Hindlimb muscle (tissue), 1 donor: ENCODE results near the gene PSMG4. TPM values are rescaled to one million over a fixed set of nuclear protein-coding genes. Genes with fewer than 3 reads are reported as not detected.

Source experiments
- DNase-seq: peaks from one replicate; pipeline ENCODE4 v3.0.0-alpha.2; 2013
- polyA plus RNA-seq: library from polyadenylated mRNA; unstranded; fragments of 120-200 nt; gene quantifications from one replicate; pipeline ENCODE4 v1.2.1, GENCODE V29; 2013; ENCODE audit not compliant: insufficient read length

Gene PSMG4
- polyA plus RNA-seq, 1 donor, result 13.9 TPM

DNA sequence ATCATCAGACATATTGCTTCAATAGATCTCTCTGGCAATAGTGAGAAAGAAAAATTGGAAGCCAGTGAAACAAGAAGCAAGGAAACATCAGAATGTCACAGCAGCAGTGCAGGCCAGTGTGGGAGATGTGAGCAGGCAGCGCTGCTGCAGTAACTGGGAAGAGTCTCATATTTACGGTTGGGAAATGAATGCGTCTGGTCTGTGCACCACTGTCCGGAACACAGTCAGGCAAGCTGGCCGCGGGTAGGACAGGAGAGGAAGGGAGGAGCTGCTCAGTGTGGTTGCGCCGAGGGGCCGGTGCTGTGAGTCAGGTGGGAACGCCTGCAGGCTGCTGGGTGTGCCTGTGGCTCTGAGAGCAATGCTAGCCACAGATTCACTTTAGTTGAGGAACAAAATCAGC lies 6.4 kb upstream of the PSMG4 start:
- no peak for DNase-seq

DNA sequence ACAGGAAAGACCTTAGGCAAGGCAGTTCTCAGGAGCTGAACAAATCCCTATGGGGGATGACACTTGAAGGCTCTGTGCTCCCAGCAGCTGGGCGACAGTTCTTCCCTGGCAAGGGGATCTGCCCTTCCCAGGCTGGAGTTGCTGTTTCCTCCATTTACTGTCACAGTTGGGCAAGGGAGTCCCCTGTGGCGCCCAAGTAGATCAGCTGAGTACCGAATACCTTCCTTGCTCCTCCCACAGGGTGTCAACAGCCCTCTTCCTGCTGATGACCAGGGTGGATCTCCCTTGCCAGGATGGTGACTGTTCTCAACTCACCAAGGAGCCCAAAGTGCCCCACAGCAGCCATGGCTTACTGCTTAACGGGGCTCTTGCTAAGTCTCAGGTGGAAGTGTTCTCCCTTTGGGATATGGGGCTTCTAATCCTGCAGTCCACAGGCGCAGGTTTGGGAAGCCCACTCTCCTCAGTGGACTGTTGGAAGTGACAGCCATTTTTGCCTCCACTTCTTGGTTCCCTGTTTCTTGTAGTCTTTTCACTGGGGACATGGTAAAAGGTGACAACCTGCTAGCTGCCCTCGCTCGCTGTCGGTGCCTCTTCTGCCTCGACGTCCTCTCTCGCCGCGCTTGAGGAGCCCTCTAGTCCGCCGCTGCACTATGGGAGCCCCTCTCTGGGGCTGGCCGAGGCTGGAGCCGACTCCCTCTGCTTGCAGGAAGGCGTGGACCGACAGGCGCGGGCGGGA lies 5.7 kb upstream of the PSMG4 start:
- DNase-seq, result no peak

DNA sequence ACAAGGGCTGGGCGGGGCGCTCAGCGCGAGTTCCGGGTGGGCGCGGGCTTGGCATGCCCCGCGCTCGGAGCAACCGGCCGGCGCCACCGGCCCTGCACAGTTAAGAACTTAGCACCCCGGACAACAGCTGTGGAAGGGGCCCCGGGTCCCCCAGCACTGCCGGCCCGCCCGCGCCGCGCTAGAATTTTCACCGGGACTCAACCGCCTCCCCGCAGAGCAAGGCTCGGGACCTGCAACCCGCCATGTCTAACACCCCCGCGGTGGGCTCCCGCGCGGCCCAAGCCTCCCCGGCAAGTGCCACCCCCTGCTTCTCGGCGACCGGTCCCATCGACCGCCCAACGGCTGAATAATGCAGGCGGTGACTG lies 5.2 kb upstream of the PSMG4 start:
- DNase-seq, result no peak

DNA sequence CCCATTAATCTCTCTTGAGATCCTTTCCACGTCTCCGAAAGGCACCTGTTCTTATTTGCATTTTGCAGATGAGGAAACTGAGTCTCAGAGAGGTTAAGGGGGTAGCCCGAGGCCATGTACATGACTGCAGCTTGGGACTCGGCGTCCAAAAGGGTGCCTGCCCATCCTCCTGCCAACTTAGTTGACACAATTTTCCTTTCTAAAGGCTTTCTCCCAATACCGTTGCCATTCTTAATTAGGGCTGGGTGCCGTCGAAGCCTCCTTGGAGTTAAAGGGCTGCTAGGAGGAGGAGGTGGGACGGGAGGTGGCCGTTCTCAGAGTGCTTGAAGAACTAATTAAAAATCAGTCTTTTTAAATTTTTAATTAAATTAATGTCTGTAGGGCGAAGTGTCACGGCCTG lies 546 bp upstream of the PSMG4 start:
- DNase-seq, result no peak

DNA sequence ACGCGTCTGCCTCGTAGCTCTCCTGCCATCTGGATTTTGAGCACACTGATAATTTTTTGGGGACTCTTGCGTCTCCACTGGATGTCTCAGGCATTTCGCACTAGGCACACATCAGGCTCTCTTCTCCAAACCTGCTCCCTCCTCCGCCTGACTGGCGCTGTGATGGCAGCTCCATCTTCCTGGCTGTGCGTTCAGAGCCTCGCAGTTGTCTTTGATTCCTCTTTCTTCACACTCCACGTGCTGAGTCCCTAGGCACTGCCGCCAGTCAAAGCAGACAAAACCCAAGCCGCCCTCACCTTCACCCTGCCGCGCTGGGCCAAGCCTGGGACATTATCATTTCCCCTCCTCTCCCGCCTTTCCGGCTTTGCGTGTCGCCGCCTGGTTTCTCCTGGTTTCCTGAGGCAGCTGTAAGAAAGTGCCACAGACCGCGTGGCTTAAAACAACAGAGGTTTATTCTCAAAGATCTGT lies 778 bp downstream of the PSMG4 start:
- DNase-seq, result peak; percentile 33

DNA sequence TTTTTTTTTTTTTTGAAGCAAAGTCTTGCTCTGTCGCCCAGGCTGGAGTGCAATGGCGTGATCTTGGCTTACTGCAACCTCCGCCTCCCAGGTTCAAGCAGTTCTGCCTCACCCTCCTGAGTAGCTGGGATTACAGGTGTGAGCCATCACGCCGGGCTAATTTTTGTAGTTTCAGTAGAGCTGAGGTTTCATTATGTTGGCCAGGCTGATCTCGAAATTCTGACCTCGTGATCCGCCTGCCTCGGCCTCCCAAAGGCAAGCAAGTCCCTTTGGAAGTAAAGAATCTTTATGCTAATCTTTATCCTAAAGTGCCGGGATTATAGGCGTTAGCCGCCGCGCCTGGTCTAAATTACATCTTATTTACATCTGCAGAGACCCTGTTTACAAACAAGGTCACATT lies 1.5 kb downstream of the PSMG4 start:
- no peak for DNase-seq

DNA sequence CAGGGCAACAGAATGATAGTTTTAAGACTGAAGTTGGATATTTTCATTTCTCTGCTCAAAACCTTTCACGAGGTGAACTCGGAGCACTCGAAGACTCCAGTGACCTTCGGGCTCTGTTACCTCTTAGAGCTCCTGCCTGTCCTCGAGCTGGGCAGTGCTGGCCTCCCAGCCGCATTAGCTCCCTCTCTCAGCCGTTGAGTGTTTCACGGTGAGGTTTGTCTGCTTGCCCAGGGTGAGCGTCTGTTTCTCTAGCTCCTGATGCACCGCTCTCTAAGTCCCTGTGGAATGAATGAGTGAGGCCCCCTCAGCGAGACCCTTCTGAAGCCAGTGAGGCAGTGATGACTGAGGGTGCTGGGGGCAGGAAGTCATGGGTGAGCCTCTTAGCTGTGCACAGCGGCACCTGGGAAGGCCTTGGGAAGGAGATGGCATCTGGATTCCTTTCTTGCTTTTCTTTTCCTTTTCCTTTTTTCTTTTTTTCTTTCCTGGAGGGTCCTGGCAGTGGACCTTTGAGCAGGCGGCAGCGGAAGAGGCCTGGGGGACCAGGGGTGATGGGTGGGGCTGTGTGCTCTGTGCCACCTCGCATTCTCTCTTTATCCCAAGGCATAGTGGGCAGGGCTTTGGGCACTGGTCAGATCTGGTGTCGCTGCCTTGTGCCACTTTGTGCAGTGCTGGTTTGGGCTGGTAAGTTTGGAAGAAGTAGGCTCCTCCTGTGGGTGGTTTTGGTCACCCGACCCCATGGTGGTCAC lies 2.2 kb downstream of the PSMG4 start:
- DNase-seq, result no peak

DNA sequence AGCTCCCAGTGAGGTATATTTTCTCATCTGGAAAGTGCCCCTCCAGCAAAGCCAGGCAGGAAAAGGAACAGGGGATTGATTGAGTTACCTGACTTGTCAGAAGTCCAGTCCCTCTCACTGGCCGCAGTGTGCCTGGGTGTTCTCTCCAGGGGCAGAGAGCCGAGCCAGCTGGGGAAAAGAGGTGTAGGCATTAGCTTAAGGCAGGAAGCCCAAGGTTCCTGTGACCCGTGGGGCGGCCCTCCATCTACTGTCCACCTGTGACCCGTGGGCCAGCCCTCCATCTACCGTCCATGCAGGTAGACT lies 2.7 kb downstream of the PSMG4 start:
- DNase-seq, result no peak

DNA sequence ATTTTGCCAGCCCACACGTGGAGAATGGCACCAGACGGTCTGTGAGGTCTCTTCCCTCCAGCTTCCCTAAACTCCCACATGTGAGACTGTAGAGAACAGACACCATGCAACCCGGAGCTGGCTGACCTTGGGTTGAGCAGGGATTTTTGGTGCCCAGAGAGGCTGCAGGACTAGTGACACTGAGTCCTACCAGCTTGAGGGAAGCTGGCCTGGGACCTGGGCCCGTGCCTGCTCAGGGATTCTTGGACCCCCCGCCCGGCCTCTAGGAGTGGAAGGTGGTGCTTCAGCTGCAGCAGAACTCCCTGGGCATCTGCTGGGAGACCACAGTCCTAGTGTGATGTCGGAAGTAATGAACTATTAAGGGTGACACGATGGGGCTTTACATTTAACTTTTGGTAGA lies 3.2 kb downstream of the PSMG4 start:
- DNase-seq, result no peak

DNA sequence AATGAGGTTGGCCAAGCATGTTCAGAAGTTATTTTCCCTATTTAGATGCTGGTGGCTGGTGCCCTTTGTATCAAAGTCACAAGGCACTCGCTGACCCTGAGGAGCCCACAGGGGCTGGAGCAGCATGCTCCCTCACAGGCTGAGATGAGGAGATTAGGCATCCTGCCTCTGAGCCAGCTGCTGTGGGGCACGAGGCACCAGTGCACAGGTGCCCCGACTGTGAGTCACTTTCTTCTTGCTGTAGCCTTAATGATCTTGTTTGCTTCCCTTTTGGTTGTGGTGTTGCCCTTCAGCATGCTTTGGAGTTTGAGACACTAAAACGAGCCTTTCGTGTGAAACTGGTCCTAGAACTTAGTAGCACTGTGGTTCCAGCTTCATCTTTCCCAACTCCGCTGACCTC lies 4.3 kb downstream of the PSMG4 start:
- no peak for DNase-seq

DNA sequence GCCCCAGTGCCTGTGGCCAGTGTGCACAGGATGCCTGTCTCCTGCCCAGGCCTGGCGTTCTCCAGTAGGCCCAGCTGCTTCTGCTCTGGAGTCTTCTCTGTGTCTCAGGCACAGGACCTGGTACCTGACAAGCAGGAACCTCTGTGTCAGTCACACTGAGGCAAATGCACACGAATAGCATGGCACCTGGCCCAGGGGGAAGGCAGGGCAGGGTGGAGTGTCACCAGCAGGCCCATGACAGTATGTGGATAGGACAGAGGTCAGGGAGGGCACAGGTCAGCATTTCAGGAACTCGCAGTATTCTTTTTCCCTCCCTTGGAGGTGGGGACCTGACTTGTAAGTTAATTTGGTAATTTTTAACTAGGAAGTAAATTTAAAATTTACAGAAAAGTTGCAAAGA lies 5.6 kb downstream of the PSMG4 start:
- no peak for DNase-seq

DNA sequence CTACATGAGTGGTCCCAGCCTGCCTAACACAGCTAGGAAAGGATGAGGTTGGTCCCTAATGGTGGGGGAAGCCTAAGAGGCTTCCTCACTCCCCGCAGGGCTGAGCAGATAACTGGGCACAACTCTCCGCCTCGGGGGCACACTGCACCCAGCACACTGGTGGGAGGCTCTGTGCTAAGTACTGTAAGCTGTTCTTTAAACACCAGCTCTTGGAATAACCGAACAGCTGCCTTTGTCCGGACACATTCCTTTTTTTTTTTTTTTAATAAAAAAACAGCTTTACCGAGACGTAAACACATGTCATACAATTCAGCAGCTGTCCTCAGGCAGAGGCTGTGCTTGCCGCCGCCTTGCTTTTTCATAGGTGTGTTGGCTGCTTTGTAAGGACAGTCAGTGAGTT lies 6.9 kb downstream of the PSMG4 start:
- DNase-seq, result no peak

DNA sequence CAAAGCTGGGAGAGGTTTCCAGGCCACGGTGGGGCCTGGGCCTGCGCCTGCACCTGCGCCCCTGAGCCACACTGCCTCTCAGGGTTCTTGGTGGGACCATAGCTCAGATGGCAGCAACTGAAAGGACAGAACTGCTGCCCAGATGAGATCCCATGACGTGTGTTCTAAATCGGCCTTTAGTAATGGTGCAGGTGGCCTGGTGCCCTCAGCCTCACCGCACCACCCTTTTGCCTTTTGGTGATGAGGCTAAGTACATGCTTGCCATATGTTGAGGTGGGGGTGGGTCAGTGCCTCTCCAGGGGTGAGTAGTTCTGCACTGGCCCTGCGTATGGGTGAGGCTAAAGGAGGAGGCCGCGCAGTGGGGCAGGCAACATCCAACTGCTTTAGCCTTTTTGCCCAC lies 7.4 kb downstream of the PSMG4 start:
- DNase-seq, result no peak

DNA sequence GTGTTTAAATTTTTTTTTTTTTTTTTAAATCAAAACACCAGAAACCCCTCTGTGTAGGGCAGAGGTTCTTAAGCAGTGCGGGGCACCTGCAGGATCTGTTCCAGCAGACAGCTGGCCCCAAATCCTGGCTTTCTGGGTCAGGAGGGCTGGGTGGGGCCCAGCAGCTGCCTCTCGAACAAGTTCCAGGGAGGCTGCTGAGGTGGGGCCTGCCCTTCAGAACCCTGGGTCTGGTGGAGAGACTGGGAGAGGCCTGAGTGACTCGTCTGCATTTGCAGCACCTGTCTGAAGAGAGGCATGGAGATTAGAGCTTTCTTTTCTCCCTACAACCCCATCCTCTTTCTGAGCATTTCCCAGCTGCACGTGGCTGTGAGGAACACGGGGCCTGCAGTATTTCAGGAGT lies 8.4 kb downstream of the PSMG4 start:
- no peak for DNase-seq

DNA sequence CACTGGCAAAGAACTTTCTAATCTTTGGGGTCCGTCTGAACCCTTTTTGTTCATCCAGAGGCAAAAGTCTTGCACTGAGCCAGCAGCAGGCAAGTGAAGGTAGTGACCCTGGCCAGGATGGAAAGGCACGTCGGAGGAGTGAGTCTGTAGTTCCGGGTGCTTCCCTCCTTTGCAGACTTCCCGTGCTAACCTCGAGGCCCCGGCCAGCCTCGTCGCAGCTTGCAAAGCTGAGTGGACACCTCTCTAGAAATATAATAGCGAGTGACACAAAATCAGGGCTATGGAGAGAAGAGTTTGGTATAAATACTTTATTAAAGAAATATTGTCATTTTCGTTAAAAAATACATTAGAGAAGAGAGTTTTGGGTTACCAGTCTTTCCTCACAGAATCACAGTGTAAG lies 9.9 kb downstream of the PSMG4 start:
- DNase-seq, result no peak

DNA sequence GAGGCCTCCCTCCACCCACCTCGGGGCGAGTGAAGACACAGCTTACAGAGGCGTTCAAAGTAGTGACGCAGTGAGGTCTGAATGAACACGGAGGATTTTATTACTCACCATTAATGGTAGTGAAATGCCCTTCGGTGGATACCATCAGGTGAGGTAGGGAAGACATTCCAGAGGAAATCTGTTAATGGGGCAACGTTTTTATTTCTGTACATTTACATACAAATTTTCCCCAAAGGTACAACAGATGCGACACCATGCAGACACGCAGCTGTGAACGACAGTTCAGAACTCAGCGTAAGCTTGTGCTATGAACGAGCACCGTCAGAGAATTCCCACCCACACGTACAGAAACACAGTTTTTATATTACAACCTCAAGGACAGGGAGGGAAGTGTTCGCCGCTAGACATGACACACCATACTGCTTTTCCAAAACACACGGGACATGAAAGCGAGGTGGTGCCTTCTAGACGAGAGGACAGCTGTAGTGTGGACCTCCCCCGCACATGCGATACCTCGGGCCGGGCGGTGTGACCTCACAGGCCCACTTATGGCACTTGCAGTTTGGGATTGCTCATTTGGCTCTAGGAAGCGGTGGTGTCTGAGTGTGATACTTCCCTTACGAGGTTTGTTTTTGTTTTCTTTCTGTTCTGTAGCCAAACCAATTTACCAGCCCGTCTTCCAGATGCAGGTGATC lies 10.7 kb downstream of the PSMG4 start:
- no peak for DNase-seq

DNA sequence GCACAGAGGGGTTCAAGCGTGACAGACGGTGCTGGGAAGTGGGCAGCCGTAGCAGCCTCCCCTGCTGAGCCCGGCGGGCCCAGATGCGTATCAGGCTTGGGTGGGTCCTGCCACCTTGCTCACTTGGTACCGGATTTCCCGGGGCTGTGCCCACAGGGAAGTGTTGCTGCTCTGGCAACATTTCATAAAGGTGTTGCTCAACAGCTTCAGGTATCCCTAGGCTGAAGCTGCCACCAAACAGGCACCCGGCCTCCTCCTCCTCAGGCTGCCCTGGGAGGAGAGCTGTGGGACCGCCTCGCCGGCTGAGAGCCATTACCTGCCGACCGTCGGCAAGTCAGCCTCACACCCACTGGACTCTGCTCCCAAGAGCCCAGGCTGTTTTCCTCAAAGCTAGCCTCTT lies 11.5 kb downstream of the PSMG4 start:
- no peak for DNase-seq

DNA sequence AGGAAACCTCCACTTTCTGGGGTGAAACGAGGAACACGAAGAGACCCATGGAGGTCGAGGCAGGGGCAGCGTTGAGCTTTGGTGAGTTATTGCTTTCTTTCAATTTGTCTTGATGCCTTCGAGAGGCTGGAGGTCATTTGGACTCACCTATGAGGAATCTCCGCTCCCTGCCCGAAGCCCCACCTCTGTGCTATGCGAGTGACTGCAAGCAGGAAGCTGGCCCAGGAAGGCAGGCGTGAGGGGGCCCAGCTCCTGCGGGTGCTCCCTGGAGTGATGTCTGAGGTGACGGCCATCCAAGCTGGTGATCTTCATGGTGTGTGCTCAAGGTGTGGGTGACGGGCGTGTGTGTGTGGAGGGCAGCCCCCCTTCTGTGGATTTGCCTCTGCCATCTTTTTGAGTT lies 13.0 kb downstream of the PSMG4 start:
- no peak for DNase-seq

DNA sequence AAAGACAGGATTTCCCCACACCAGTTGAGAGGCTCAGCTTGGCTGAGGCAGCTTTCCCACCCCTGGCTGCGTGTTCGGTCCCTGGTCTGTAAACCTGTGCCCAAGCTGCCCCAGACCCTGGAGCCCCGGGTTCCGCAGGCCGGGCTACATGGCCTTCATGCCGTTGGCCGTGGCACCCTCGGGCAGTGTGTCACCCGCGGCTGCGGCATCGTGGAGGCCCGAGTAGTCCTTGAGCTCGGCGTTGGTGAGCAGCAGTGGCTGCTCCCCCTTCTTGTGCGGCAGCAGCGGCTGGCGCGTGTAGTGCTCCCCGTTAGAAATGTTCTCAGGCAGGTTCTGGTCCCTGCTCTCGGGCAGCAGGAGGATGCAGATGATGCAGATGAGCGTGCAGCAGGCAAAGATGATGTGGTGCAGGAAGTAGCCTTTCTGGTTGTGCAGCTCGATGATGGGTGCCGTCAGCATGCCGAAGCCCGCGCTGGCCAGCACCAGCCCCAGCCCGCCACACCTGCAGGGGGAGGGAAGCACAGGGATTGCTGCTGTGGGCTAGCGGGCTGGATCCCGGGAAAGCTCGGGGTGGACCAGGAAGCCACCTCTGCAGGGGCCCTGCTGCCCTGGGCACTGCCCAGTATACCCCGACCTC lies 14.3 kb downstream of the PSMG4 start:
- no peak for DNase-seq

DNA sequence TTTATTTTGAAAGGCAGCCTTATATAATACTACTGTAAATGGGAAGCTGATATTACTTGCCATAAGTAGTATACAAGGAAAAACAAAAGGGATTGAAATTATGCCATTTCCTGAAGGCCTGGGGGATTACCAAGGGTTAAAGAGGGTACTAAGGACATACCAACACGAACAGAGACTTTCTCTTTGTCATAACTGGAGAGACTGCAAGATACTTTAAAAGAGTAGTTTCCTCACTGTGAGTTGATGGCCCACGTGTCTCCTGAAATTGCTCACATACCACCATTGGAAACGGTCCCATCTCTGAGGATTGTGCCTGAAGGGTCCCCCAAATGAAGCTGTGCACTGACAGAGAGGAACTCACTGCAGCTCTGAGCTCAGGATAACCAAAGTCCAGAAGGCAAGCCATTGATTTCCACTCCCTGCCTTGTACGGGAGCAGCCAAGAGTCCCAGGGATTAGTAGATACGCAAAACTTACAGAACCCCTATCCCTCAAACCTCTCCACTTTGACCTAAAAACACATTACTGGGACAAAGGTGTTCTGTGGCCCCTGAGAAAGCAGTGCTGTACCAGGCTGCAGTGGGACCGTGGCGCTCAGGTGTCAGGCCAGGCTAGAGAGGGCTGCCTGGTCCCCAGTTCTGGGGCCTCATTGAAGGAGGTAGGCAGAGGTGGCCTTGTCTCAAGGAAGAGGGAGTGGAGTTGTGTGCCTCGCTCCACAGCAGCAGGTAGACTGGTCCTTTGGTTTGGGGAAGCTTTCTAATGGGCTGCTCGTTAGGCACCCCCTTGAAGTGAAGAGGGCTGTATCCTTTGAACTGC lies 15.2 kb downstream of the PSMG4 start:
- no peak for DNase-seq

DNA sequence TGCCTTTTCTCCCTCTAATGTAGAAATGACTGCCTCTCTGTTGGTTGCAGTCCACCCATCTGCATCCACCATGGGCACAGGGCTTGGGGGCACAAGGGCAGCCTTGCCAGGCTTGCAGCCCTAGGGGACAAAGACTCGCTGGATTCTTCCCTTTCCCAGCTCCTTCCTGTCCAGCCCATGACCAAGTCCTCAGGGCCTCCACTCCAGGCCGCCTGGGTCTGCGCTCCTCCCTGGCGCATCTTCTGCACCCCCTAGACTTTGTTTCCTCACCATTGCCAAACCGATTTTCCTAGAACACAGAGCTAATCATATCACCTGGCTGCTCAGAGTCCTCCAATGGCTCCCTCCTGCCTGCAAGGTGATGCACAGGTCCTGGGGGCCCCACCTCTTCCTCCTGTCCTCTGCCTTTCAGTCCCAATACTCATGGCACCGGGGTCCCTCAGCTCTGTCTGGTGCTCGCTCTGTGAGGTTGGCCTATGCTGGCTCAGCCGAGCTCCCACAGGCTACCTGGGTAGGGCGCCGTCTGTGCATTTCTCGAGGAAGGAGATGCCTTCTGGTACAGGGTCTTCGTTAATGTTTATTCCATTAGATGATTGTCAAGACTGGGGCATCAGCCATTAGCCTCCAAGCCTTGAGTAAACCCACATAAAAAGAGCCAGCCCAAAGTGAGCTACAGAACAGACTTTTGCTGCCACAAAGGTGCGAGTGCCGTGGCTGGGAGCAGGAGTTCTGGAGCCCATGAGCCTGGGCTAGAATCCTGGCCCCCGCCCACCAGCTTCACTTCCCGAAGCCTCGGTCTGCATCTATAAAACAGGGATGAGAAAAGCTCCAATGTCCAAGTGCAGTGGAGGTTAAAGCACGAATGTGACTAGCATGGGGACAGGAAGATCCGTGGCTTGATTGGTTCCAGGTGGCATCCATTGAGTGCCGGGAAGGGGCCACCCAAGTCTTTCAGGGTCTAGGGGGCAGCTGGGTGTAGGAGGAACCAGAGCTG lies 17.7 kb downstream of the PSMG4 start:
- DNase-seq, result no peak
